CD4-positive, alpha-beta memory T cell (primary cell): ENCODE data around the gene RNF4. TPM values are rescaled to one million over a fixed set of nuclear protein-coding genes. Genes with fewer than 3 reads are reported as not detected.
A peak's percentile ranks its signal among the peaks of the same experiment; 100 is the strongest.
"Not testable (repeated sequence)": the region's sequence is repeated elsewhere in the genome, so short reads cannot be mapped to it uniquely, and the experiment has no call there.

Source experiments
- CTCF ChIA-PET: fragments of 350-600 bp; sonication (Branson Sonifier 250); formaldehyde crosslinking; loops from one replicate; lab custom pipeline; 2021; ENCODE audit warnings: inconsistent platforms; ENCODE audit not compliant: partially characterized antibody; lab: Charles Lee
- POLR2A ChIA-PET: fragments of 350-600 bp; sonication (Branson Sonifier 250); formaldehyde crosslinking; loops from one replicate; lab custom pipeline; 2021; ENCODE audit not compliant: partially characterized antibody; lab: Charles Lee
- DNase-seq, 5 donors: peaks; one replicate each; pipeline versions ENCODE4 v3.0.0 to v3.0.0-alpha.2; 2020 to 2022; ENCODE audit warnings: mixed read lengths in 1 of 5
- H3K27ac ChIP-seq: one replicate; pipeline ENCODE4 v1.7.0; 2013; ENCODE audit warnings: low read depth, low read length
- H3K27me3 ChIP-seq: 2 replicates; pipeline ENCODE4 v1.7.0; 2013; ENCODE audit warnings: mild to moderate bottlenecking, low read length, moderate library complexity; ENCODE audit not compliant: insufficient read depth
- H3K36me3 ChIP-seq: 2 replicates; pipeline ENCODE4 v1.7.0; 2013; ENCODE audit warnings: mild to moderate bottlenecking, low read length, moderate library complexity; ENCODE audit not compliant: insufficient read depth
- H3K4me1 ChIP-seq: 2 replicates; pipeline ENCODE4 v1.7.0; 2013; ENCODE audit warnings: mild to moderate bottlenecking, low read length, moderate library complexity; ENCODE audit not compliant: insufficient read depth
- H3K4me3 ChIP-seq, 2 donors: one replicate each; pipeline ENCODE4 v1.7.0; 2013; ENCODE audit warnings: low read length in 2 of 2, mild to moderate bottlenecking in 1 of 2
- H3K9me3 ChIP-seq, 2 donors: one replicate each; pipeline ENCODE4 v1.7.0; 2013; ENCODE audit warnings: low read length in 2 of 2, control low read depth in 1 of 2; ENCODE audit not compliant: control insufficient read depth in 1 of 2
- H3K27ac Mint-ChIP-seq, 7 donors: one replicate each; pipeline ENCODE4 v1.8.0; 2020 to 2021; ENCODE audit warnings: mixed read lengths in 7 of 7, mild to moderate bottlenecking in 6 of 7, inconsistent platforms in 3 of 7, moderate library complexity in 3 of 7
- H3K27me3 Mint-ChIP-seq, 2 donors: one replicate each; pipeline ENCODE4 v1.8.0; 2020 to 2021; ENCODE audit warnings: mixed read lengths in 2 of 2
- H3K36me3 Mint-ChIP-seq, 2 donors: one replicate each; pipeline ENCODE4 v1.8.0; 2020 to 2021; ENCODE audit warnings: mixed read lengths in 2 of 2, inconsistent platforms in 1 of 2, mild to moderate bottlenecking in 1 of 2
- H3K4me1 Mint-ChIP-seq, 4 donors: one replicate each; pipeline ENCODE4 v1.8.0; 2020 to 2021; ENCODE audit warnings: mixed read lengths in 4 of 4, mild to moderate bottlenecking in 1 of 4
- H3K4me3 Mint-ChIP-seq, 8 donors: one replicate each; pipeline ENCODE4 v1.8.0; 2020 to 2021; ENCODE audit warnings: mixed read lengths in 8 of 8, mild to moderate bottlenecking in 7 of 8, moderate library complexity in 6 of 8, inconsistent platforms in 3 of 8
- H3K9me3 Mint-ChIP-seq, 8 donors: one replicate each; pipeline ENCODE4 v1.8.0; 2020 to 2021; ENCODE audit warnings: mixed read lengths in 8 of 8, mild to moderate bottlenecking in 5 of 8, inconsistent platforms in 3 of 8, moderate library complexity in 1 of 8
- intact Hi-C: fragments of 100-400 bp; cut with micrococcal nuclease; formaldehyde crosslinking; loops from one replicate; pipeline ENCODE4 v1.15.1; 2023
- polyA plus RNA-seq, 2 donors: library from polyadenylated mRNA; unstranded; fragments of 300-500 nt; fragmentation: Illumina TruSeq; gene quantifications; one replicate each; pipeline ENCODE4 v1.2.3, GENCODE V29; 2021
- total RNA-seq, 2 experiments: library from RNA; stranded (reverse); gene quantifications; one replicate each; pipeline ENCODE4 v1.2.3, GENCODE V29; 2021

RNF4 gene
- total and polyA plus RNA-seq, 4 experiments from 2014 or later: 68.0 to 105 (median 99.0) TPM

DNA sequence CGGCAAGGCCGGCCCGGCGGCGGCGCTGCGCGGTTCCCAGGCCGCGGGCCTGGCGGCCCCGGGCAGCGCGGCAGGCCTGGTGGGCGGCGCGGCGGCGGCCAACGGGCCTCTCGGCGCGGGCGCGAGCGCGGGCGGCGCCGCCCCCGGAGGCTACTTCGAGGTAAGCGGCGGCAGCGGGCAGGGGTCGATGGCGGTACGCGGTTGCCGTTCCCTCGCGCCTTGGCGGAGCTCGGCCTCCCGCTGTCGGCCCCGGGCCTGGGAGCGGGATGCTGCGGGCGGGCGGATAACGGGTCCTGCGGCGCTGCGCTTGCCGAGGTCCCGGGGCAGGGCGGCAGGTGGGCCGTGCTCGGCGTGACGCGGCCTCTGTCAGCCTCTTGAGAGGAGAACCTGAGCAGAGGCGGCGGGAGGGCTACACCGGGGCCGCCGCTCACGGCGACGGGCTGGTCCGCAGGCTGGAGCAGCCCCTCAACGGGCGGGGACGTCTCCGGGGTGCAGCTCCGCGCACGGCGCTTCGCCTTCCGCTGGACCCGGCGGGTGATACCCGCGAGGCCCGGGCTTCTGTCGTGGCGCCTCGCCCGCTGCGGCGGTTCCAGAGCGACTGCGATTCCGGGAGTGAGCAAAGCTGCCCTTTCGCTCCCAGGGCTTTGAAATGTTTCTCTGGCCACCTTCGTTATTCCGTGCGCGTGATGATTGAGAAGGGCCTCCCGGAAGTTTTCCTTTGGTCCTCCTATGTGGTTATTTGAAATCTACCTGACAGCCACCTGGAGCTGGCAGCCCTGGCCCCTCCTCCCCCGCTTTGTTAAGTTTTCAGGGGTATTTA is 68.3 kb downstream of the RNF4 start:
- H3K4me3 ChIP-seq: peak overlapping the region; percentile 37 to 39
- no peaks in the 10 kb centered on the region for H3K27me3 ChIP-seq
- peaks cover 10 to 44% (median 18%) of the 10 kb centered on the region in 4 donors for H3K4me1 Mint-ChIP-seq
- CTCF ChIA-PET: no interaction called here
- H3K27ac ChIP-seq: peak overlapping the region; percentile 78
- intact Hi-C loops: loop anchor here (10.0 kb wide), 2 partner anchors 398 to 538 kb away; partner anchors contain the start of genes HTT and HTT-AS
- H3K27me3 Mint-ChIP-seq: no peaks in the 10 kb centered on the region
- H3K4me1 ChIP-seq: peaks cover 37% of the 10 kb centered on the region
- no peaks in the 10 kb centered on the region for H3K36me3 ChIP-seq
- peak; percentile 51 to 72 (median 61) for DNase-seq
- POLR2A ChIA-PET: interaction anchor here (0.6 to 3.6 kb wide), 15 partner anchors 9 to 398 kb away, joined by 3 to 49 read pairs (median 4); partner anchors contain the start of genes HAUS3, POLN and RNF4
- H3K4me3 Mint-ChIP-seq: peak overlapping the region; percentile 86 to 95 (median 91)
- peaks cover 0 to 8% of the 10 kb centered on the region in 2 donors for H3K36me3 Mint-ChIP-seq
- H3K9me3 Mint-ChIP-seq: no peaks in the 10 kb centered on the region
- H3K9me3 ChIP-seq: no peaks in the 10 kb centered on the region
- H3K27ac Mint-ChIP-seq: peak overlapping the region; percentile 89 to 96 (median 93)

DNA sequence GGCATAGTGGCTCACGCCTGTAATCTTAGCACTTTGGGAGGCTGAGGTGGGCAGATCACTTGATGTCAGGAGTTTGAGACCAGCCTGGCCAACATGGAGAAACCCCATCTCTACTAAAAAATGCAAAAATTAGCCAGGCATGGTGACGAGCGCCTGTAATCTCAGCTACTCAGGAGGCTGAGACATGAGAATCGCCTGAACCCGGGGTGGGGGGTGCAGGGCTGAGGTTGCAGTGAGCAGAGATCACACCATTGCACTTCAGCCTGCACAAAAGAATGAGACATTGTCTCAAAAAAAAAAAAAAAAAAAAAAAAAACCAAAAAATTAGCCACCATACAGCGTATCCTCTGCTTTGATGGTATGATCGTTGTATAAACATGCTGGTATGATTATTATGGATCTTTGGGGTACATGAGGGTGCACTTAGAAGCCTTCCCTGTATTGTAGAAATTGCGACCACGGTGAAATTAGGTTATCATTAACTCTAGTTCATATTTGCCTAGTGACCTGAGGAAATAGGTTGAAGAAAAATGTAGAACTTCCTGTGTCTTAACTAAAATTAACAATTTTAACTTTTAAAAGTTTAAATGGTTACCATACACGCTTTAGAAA is 74.8 kb downstream of the RNF4 start:
- CTCF ChIA-PET: interaction anchor here (0.7 kb wide), 1 partner anchor 1010 kb away, joined by 3 read pairs; no protein-coding TSS in a partner anchor
- H3K4me3 ChIP-seq, DNase-seq, POLR2A ChIA-PET, H3K36me3 Mint-ChIP-seq, H3K9me3 ChIP-seq, intact Hi-C loops, H3K27me3 Mint-ChIP-seq, H3K36me3 ChIP-seq, H3K27ac ChIP-seq, H3K9me3 Mint-ChIP-seq, H3K27me3 ChIP-seq, H3K4me3 Mint-ChIP-seq: not testable (repeated sequence)
- peak overlapping the region in 1 of 7 donors; percentile 19 for H3K27ac Mint-ChIP-seq
- H3K4me1 Mint-ChIP-seq: peaks cover 18 to 59% (median 34%) of the 10 kb centered on the region in 4 donors
- peaks cover 32% of the 10 kb centered on the region for H3K4me1 ChIP-seq

DNA sequence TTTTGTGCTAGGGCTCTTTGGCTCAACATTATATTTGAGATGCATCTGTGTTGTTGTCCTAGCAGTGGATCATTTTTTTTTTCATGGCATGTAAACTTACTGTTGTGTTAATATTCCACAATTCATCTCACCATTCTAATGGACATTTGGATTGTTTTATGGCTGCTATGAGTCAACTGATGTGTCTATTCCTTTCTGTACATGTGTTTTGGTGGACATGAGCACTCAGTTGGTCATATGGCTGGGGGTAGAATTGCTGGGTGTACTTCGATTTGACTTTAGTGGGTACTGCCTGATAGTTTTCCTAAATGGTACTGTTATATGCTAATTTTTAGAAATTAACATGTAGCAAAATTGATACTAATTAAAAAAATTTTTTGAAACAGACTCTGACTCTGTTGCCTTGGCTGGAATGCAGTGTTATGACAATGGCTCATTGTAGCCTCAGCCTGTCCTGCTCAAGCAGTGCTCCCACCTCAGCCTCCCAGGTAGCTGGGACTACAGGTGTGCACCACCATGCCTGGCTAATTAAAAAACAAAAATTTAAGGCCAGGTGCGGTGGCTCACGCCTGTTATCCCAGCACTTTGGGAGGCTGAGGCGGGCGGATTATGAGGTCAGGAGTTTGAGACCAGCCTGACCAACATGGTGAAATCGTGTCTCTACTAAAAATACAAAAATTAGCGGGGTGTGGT is 76.6 kb downstream of the RNF4 start:
- H3K4me3 Mint-ChIP-seq: peak overlapping the region in 1 of 8 donors; percentile 52
- Histone ChIP-seq H3K4me3 (no peak overlapping the region), H3K36me3 (peaks cover 6% of the 10 kb centered on the region), H3K27me3 (no peaks in the 10 kb centered on the region), H3K9me3 (no peaks in the 10 kb centered on the region), H3K4me1 (peaks cover 20% of the 10 kb centered on the region), H3K27ac (no peak overlapping the region)
- peak overlapping the region in 1 of 7 donors; percentile 57 for H3K27ac Mint-ChIP-seq
- intact Hi-C loops: no loop called here
- CTCF ChIA-PET: no interaction called here
- no peaks in the 10 kb centered on the region for H3K27me3 Mint-ChIP-seq
- no peaks in the 10 kb centered on the region for H3K9me3 Mint-ChIP-seq
- DNase-seq: no peak
- peaks cover 3 to 4% of the 10 kb centered on the region in 2 donors for H3K36me3 Mint-ChIP-seq
- H3K4me1 Mint-ChIP-seq: peaks cover 16 to 53% (median 31%) of the 10 kb centered on the region in 4 donors
- POLR2A ChIA-PET: interaction anchor here (2.0 kb wide), 1 partner anchor 9 kb away, joined by 7 read pairs; the partner anchor contains the start of gene FAM193A

- peaks cover 3 to 4% of the 10 kb centered on the region in 2 donors for H3K36me3 Mint-ChIP-seq
- Histone ChIP-seq H3K4me3 (no peak overlapping the region), H3K27me3 (no peaks in the 10 kb centered on the region), H3K4me1 (peaks cover 17% of the 10 kb centered on the region), H3K9me3 (no peaks in the 10 kb centered on the region), H3K27ac (no peak overlapping the region), H3K36me3 (peaks cover 6% of the 10 kb centered on the region)
- ChIA-PET POLR2A (interaction anchor here (2.0 kb wide), 1 partner anchor 10 kb away, joined by 7 read pairs; the partner anchor contains the start of gene FAM193A), CTCF (no interaction called here)
- no peaks in the 10 kb centered on the region for H3K27me3 Mint-ChIP-seq
- DNase-seq: no peak
- no peak overlapping the region for H3K27ac Mint-ChIP-seq
- intact Hi-C loops: no loop called here
- no peaks in the 10 kb centered on the region for H3K9me3 Mint-ChIP-seq
- no peak overlapping the region for H3K4me3 Mint-ChIP-seq
- H3K4me1 Mint-ChIP-seq: peaks cover 19 to 50% (median 34%) of the 10 kb centered on the region in 4 donors
These were observed 77.4 kb downstream of the RNF4 start for GRCh38 chr4:2546286-2546823.

DNA sequence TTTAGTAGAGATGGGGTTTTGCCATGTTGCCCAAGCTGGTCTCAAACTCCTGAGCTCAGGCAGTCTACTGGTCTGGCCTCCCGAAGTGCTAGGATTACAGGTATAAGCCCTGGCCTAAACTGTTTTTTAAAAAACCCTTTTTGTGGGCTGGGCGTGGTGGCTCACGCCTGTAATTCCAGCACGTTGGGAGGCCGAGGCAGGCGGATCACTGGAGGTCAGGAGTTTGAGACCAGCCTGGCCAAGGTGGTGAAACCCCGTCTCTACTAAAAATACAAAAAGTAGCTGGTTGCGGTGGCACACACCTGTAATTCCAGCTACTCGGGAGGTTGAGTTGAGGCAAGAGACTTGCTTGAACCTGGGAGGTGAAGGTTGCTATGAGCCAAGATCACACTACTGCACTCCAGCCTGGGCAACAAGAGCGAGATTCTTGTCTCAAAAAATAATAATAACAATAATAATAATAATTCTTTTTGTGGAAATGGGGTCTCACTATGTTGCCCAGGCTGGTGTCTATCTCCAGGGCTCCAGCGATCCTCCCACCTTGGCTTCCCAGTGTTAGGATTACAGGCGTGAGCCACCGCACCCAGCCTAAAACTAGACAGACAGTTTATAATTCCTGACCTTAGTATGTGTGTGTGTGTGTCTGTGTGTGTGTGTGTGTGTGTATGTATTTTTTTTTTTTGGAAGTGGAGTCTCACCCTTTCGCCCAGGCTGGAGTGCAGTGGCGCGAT is 78.2 kb downstream of the RNF4 start:
- H3K9me3 Mint-ChIP-seq, H3K27ac ChIP-seq, H3K36me3 Mint-ChIP-seq, H3K27me3 Mint-ChIP-seq, H3K4me3 ChIP-seq, intact Hi-C loops, H3K27me3 ChIP-seq, H3K9me3 ChIP-seq, DNase-seq, H3K4me3 Mint-ChIP-seq, CTCF ChIA-PET, H3K36me3 ChIP-seq: not testable (repeated sequence)
- peak overlapping the region in 2 of 7 donors; percentile 41 to 63 for H3K27ac Mint-ChIP-seq
- peaks cover 19% of the 10 kb centered on the region for H3K4me1 ChIP-seq
- H3K4me1 Mint-ChIP-seq: peaks cover 21 to 55% (median 35%) of the 10 kb centered on the region in 4 donors
- POLR2A ChIA-PET: interaction anchor here (2.0 kb wide), 1 partner anchor 10 kb away, joined by 7 read pairs; the partner anchor contains the start of gene FAM193A

- intact Hi-C loops: no loop called here
- ChIA-PET CTCF (interaction anchor here (1.5 kb wide), 1 partner anchor 331 kb away, joined by 4 read pairs; no protein-coding TSS in a partner anchor), POLR2A (no interaction called here)
- H3K36me3 Mint-ChIP-seq: peaks cover 0 to 3% of the 10 kb centered on the region in 2 donors
- Histone ChIP-seq H3K27me3 (no peaks in the 10 kb centered on the region), H3K36me3 (no peaks in the 10 kb centered on the region), H3K27ac (no peak overlapping the region), H3K4me1 (peaks cover 32% of the 10 kb centered on the region), H3K9me3 (no peaks in the 10 kb centered on the region), H3K4me3 (no peak overlapping the region)
- no peaks in the 10 kb centered on the region for H3K9me3 Mint-ChIP-seq
- no peaks in the 10 kb centered on the region for H3K27me3 Mint-ChIP-seq
- H3K4me1 Mint-ChIP-seq: peaks cover 21 to 61% (median 31%) of the 10 kb centered on the region in 4 donors
- no peak for DNase-seq
- H3K27ac Mint-ChIP-seq: peak overlapping the region in 2 of 7 donors; percentile 15 to 44
- H3K4me3 Mint-ChIP-seq: peak overlapping the region in 1 of 8 donors; percentile 29
These were observed 82.2 kb downstream of the RNF4 start for GRCh38 chr4:2551118-2551517.
